WTC11 (cell line): ENCODE measurements around the gene SYNDIG1.

Experiments used
- CBFB ChIP-seq: sonication (generic); formaldehyde crosslinking; IDR thresholded peaks from 2 replicates; pipeline ENCODE4 v1.8.1; 2022; ENCODE audit warnings: mild to moderate bottlenecking, low read depth, missing genetic modification reagents
- CREM ChIP-seq: sonication (generic); formaldehyde crosslinking; IDR thresholded peaks from 2 replicates; pipeline ENCODE4 v1.8.1; 2022; ENCODE audit warnings: mild to moderate bottlenecking, missing genetic modification reagents, moderate library complexity
- GTF2I ChIP-seq: fragments of 250-450 bp; sonication (Bioruptor Pico); conservative IDR thresholded peaks from 2 replicates; pipeline ENCODE4 v1.4.0; 2021; ENCODE audit warnings: mild to moderate bottlenecking
- MAX ChIP-seq: sonication (generic); formaldehyde crosslinking; IDR thresholded peaks from 2 replicates; pipeline ENCODE4 v1.8.0; 2022; ENCODE audit warnings: mild to moderate bottlenecking, missing genetic modification reagents

GRCh38 chr20:24681634-24682495 is 212.4 kb downstream of the SYNDIG1 start:
- TF ChIP-seq CREM (CRISPR knock-in tag) (no peak), MAX (CRISPR knock-in tag) (no peak), GTF2I (no peak), CBFB (CRISPR knock-in tag) (no peak)
